ENCODE results near the gene HS6ST1. TPM values are rescaled to one million over a fixed set of nuclear protein-coding genes. Genes with fewer than 3 reads are reported as not detected.

The HS6ST1 gene
- total and polyA plus RNA-seq, 2 donors (not counting 1 experiment from before 2014, with no cell fraction given) = 16.6 to 59.9 TPM

DNA sequence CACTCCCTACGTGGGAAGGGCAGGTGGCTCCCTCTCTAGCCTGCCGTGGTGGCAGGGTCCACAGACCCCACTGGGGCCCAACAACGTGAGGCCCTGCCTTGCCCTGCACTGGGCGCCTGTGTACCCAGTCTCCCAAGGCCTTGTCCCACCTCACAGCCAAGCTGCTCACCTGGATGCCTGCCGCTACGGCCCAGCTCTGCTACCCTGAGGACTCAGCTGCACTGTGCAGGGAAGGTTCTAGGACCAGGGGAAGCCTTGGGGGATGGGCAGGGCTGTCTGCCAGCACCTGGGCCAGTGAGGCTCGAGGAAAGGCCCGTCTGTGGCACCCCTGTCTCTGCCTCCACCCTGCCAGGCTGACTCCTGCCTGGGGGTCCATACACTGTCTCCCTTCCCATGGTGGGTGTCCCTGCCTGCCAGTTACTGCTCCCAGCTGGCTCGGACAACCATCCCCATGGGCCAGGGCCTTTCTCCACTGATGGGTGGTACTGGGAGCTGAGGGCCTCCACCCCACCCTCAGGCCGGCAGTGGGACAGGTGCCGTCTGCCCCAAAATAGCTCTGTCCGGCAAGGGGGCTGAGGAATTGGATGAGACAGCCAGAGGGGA lies 33.2 kb downstream of the HS6ST1 start:
- Histone ChIP-seq H3K4me1 (ENCODE audit: control insufficient read depth, extremely low read depth, insufficient read depth, low read length) (no peaks in the 10 kb centered on the region), H3K9me3 (ENCODE audit: control insufficient read depth, insufficient read depth, low read depth, low read length) (no peaks in the 10 kb centered on the region), H3K36me3 (ENCODE audit: control insufficient read depth, insufficient read depth, low read length) (peaks cover 4% of the 10 kb centered on the region), H3K4me3 (replicated peaks in 1 of 4; ENCODE audit: control extremely low read depth in 1 of 4, insufficient read depth in 1 of 4, low read depth in 3 of 4, low read length in 4 of 4) (no peak overlapping the region), H4K20me1 (ENCODE audit: control insufficient read depth, extremely low read depth, insufficient read depth, low read length) (no peaks in the 10 kb centered on the region), H2AFZ (ENCODE audit: low read length) (no peak overlapping the region), H3K27ac (ENCODE audit: insufficient read depth, low read length) (no peak overlapping the region), H3K79me2 (ENCODE audit: control insufficient read depth, insufficient read depth, low read length) (peaks cover 4% of the 10 kb centered on the region), H3K4me2 (ENCODE audit: extremely low read depth, insufficient read depth, low read length) (no peak overlapping the region), H3K9ac (ENCODE audit: insufficient read depth, low read length) (no peak overlapping the region), H3K27me3 (ENCODE audit: control insufficient read depth, insufficient read depth, low read length) (no peaks in the 10 kb centered on the region)
- no peak for DNase-seq (ENCODE audit: low read depth in 2 of 2)
- no peak for TF ChIP-seq EZH2 (IDR thresholded peaks at IDR 0.05; ENCODE audit: low read length, missing control alignments)
- TF ChIP-seq, protein P1, sequence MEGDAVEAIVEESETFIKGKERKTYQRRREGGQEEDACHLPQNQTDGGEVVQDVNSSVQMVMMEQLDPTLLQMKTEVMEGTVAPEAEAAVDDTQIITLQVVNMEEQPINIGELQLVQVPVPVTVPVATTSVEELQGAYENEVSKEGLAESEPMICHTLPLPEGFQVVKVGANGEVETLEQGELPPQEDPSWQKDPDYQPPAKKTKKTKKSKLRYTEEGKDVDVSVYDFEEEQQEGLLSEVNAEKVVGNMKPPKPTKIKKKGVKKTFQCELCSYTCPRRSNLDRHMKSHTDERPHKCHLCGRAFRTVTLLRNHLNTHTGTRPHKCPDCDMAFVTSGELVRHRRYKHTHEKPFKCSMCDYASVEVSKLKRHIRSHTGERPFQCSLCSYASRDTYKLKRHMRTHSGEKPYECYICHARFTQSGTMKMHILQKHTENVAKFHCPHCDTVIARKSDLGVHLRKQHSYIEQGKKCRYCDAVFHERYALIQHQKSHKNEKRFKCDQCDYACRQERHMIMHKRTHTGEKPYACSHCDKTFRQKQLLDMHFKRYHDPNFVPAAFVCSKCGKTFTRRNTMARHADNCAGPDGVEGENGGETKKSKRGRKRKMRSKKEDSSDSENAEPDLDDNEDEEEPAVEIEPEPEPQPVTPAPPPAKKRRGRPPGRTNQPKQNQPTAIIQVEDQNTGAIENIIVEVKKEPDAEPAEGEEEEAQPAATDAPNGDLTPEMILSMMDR (conservative IDR thresholded peaks at IDR 0.05 in 1 of 2, IDR thresholded peaks at IDR 0.05 in 1 of 2; ENCODE audit: low read depth in 1 of 2, low read length in 2 of 2) = no peak

DNA sequence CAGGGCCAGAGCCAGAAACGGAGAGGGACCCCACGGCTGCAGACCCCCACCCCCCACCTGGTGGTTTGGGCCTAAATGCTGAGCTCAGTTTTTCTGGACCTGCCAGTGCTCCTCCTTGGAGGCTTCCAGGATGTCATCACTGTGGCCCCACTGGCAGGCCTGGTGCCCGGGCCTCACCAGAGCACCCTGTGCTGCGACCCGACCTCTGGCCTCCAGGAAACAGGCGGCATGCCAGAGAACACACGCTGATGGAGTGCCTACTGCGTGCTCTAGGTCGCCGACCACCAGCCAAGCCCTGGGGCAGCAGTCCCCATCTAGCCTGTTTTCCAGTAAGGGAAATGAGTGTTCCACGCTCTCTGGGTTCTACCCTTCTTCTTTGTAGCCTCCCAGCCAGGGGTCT lies 33.8 kb downstream of the HS6ST1 start:
- peaks cover 4% of the 10 kb centered on the region for H3K36me3 ChIP-seq (ENCODE audit: control insufficient read depth, insufficient read depth, low read length)
- no peak for DNase-seq (ENCODE audit: low read depth in 2 of 2)
- H3K4me3 ChIP-seq (replicated peaks in 1 of 4; ENCODE audit: control extremely low read depth in 1 of 4, insufficient read depth in 1 of 4, low read depth in 3 of 4, low read length in 4 of 4) = no peak overlapping the region
- TF ChIP-seq, protein P1 (conservative IDR thresholded peaks at IDR 0.05 in 1 of 2, IDR thresholded peaks at IDR 0.05 in 1 of 2; ENCODE audit: low read depth in 1 of 2, low read length in 2 of 2) = no peak
- no peak for TF ChIP-seq EZH2 (IDR thresholded peaks at IDR 0.05; ENCODE audit: low read length, missing control alignments)
- H3K9ac ChIP-seq (ENCODE audit: insufficient read depth, low read length) = no peak overlapping the region
- H3K4me2 ChIP-seq (ENCODE audit: extremely low read depth, insufficient read depth, low read length) = no peak overlapping the region
- no peaks in the 10 kb centered on the region for H3K9me3 ChIP-seq (ENCODE audit: control insufficient read depth, insufficient read depth, low read depth, low read length)
- H4K20me1 ChIP-seq (ENCODE audit: control insufficient read depth, extremely low read depth, insufficient read depth, low read length) = no peaks in the 10 kb centered on the region
- no peaks in the 10 kb centered on the region for H3K4me1 ChIP-seq (ENCODE audit: control insufficient read depth, extremely low read depth, insufficient read depth, low read length)
- peaks cover 4% of the 10 kb centered on the region for H3K79me2 ChIP-seq (ENCODE audit: control insufficient read depth, insufficient read depth, low read length)
- H3K27me3 ChIP-seq (ENCODE audit: control insufficient read depth, insufficient read depth, low read length) = no peaks in the 10 kb centered on the region
- no peak overlapping the region for H2AFZ ChIP-seq (ENCODE audit: low read length)
- no peak overlapping the region for H3K27ac ChIP-seq (ENCODE audit: insufficient read depth, low read length)

DNA sequence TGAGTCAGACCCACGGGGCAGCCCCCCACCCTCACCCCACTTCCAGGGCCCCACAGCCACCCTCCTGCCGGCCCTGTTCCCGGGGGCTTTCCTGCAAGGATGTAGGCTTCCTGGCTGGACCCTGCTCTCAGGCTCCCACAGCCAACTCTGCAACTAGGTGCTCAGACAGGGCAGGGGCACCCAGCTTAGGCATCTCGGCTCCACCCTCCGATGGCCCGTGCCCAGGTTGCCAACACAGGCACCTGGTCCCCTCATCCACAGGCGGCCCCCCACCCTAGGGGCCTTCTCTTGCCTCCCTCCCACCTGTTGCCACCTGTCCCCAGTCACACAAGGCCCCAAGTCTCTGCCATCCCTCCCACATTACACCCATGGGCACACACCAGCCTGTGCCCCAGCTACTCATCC lies 34.6 kb downstream of the HS6ST1 start:
- peaks cover 4% of the 10 kb centered on the region for H3K36me3 ChIP-seq (ENCODE audit: control insufficient read depth, insufficient read depth, low read length)

More for the DNA sequence above, 34.6 kb downstream of the HS6ST1 start:
- no peak overlapping the region for H3K27ac ChIP-seq (ENCODE audit: insufficient read depth, low read length)
- H3K4me1 ChIP-seq (ENCODE audit: control insufficient read depth, extremely low read depth, insufficient read depth, low read length) = no peaks in the 10 kb centered on the region
- no peak overlapping the region for H2AFZ ChIP-seq (ENCODE audit: low read length)
- H3K27me3 ChIP-seq (ENCODE audit: control insufficient read depth, insufficient read depth, low read length) = no peaks in the 10 kb centered on the region
- H3K4me2 ChIP-seq (ENCODE audit: extremely low read depth, insufficient read depth, low read length) = no peak overlapping the region
- no peaks in the 10 kb centered on the region for H3K9me3 ChIP-seq (ENCODE audit: control insufficient read depth, insufficient read depth, low read depth, low read length)
- H4K20me1 ChIP-seq (ENCODE audit: control insufficient read depth, extremely low read depth, insufficient read depth, low read length) = no peaks in the 10 kb centered on the region
- no peak overlapping the region for H3K9ac ChIP-seq (ENCODE audit: insufficient read depth, low read length)
- peaks cover 3% of the 10 kb centered on the region for H3K79me2 ChIP-seq (ENCODE audit: control insufficient read depth, insufficient read depth, low read length)
- H3K4me3 ChIP-seq (replicated peaks in 1 of 4; ENCODE audit: control extremely low read depth in 1 of 4, insufficient read depth in 1 of 4, low read depth in 3 of 4, low read length in 4 of 4) = no peak overlapping the region
- TF ChIP-seq EZH2 (IDR thresholded peaks at IDR 0.05; ENCODE audit: low read length, missing control alignments) = no peak
- TF ChIP-seq, protein P1 (conservative IDR thresholded peaks at IDR 0.05 in 1 of 2, IDR thresholded peaks at IDR 0.05 in 1 of 2; ENCODE audit: low read depth in 1 of 2, low read length in 2 of 2) = no peak
- DNase-seq (ENCODE audit: low read depth in 2 of 2) = no peak
